Stimulated activated CD4-positive, alpha-beta T cell treated with anti-CD3 and anti-CD28 coated beads, Interleukin-15, amount 100 ng/mL, for 1 hour (primary cell): ENCODE results near the gene LSM14B.
"Not testable (repeated sequence)": the region's sequence is repeated elsewhere in the genome, so short reads cannot be mapped to it uniquely, and the experiment has no call there.

Experiments used
- DNase-seq, 2 donors: peaks; one replicate each; pipeline ENCODE4 v3.0.0-alpha.2; 2020; ENCODE audit warnings: low read depth in 1 of 2, low spot score in 1 of 2

The LSM14B gene

GRCh38 chr20:62112368-62112767, 9.9 kb upstream of the LSM14B start:
- DNase-seq, result no peak

GRCh38 chr20:62114894-62115293, 7.4 kb upstream of the LSM14B start:
- no peak for DNase-seq

GRCh38 chr20:62115800-62116407, 6.4 kb upstream of the LSM14B start:
- not testable (repeated sequence) for DNase-seq

GRCh38 chr20:62116558-62117361, 5.5 kb upstream of the LSM14B start:
- no peak for DNase-seq

- DNase-seq, result no peak
Observed at GRCh38 chr20:62117362-62117646, 5.0 kb upstream of the LSM14B start.

- peak in 1 of 2 donors; percentile 55 for DNase-seq
Observed at GRCh38 chr20:62117658-62118057, 4.6 kb upstream of the LSM14B start.

GRCh38 chr20:62118113-62119043, 3.9 kb upstream of the LSM14B start:
- DNase-seq, result no peak

- no peak for DNase-seq
Observed at GRCh38 chr20:62119115-62119514, 3.2 kb upstream of the LSM14B start.

- DNase-seq, result no peak
Observed at GRCh38 chr20:62119591-62120364, 2.5 kb upstream of the LSM14B start.

GRCh38 chr20:62120365-62120762, 1.9 kb upstream of the LSM14B start:
- DNase-seq, result no peak

- DNase-seq, result no peak
Observed at GRCh38 chr20:62120990-62121775, 1.1 kb upstream of the LSM14B start.

- DNase-seq, result peak; percentile 17 to 37
Observed at GRCh38 chr20:62122654-62123449, 577 bp downstream of the LSM14B start.

GRCh38 chr20:62123450-62124118, 1.3 kb downstream of the LSM14B start:
- DNase-seq, result no peak

- DNase-seq, result no peak
Observed at GRCh38 chr20:62126141-62126540, 3.9 kb downstream of the LSM14B start.

- no peak for DNase-seq
Observed at GRCh38 chr20:62127799-62128198, 5.5 kb downstream of the LSM14B start.

GRCh38 chr20:62128502-62128901, 6.2 kb downstream of the LSM14B start:
- DNase-seq, result no peak

- DNase-seq, result no peak
Observed at GRCh38 chr20:62129731-62130531, 7.7 kb downstream of the LSM14B start.
